HL-60 (cell line): ENCODE results near the gene XK.

ENCODE experiments used
- TF ChIP-seq, protein P1 (sequence below): IDR thresholded peaks from one replicate; pipeline ENCODE4 v1.5.1; 2011; ENCODE audit warnings: low read length, control low read depth, inconsistent platforms; ENCODE audit not compliant: insufficient read depth
- TF ChIP-seq, protein P2 (sequence below): IDR thresholded peaks from 2 replicates; pipeline ENCODE4 v1.6.1; 2012; ENCODE audit warnings: low read depth; ENCODE audit not compliant: insufficient replicate concordance

DNA sequence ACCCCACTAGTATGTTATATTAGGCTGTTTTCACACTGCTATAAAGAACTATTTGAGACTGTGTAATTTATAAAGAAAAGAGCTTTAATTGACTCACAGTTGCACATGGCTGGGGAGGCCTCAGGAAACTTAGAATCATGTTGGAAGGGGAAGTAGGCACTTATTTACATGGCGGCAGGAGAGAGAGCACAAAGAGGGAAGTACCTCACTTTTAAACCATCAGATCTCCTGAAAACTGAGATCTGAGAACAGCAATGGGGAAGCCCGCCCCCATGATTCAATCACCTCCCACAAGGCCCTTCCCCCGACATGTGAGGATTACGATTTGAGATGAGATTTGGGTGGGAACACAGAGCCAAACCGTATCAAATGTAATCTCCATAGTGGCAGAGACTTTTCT is 45.4 kb upstream of the XK start:
- TF ChIP-seq, protein P1, sequence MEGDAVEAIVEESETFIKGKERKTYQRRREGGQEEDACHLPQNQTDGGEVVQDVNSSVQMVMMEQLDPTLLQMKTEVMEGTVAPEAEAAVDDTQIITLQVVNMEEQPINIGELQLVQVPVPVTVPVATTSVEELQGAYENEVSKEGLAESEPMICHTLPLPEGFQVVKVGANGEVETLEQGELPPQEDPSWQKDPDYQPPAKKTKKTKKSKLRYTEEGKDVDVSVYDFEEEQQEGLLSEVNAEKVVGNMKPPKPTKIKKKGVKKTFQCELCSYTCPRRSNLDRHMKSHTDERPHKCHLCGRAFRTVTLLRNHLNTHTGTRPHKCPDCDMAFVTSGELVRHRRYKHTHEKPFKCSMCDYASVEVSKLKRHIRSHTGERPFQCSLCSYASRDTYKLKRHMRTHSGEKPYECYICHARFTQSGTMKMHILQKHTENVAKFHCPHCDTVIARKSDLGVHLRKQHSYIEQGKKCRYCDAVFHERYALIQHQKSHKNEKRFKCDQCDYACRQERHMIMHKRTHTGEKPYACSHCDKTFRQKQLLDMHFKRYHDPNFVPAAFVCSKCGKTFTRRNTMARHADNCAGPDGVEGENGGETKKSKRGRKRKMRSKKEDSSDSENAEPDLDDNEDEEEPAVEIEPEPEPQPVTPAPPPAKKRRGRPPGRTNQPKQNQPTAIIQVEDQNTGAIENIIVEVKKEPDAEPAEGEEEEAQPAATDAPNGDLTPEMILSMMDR, result no peak
- TF ChIP-seq, protein P2, sequence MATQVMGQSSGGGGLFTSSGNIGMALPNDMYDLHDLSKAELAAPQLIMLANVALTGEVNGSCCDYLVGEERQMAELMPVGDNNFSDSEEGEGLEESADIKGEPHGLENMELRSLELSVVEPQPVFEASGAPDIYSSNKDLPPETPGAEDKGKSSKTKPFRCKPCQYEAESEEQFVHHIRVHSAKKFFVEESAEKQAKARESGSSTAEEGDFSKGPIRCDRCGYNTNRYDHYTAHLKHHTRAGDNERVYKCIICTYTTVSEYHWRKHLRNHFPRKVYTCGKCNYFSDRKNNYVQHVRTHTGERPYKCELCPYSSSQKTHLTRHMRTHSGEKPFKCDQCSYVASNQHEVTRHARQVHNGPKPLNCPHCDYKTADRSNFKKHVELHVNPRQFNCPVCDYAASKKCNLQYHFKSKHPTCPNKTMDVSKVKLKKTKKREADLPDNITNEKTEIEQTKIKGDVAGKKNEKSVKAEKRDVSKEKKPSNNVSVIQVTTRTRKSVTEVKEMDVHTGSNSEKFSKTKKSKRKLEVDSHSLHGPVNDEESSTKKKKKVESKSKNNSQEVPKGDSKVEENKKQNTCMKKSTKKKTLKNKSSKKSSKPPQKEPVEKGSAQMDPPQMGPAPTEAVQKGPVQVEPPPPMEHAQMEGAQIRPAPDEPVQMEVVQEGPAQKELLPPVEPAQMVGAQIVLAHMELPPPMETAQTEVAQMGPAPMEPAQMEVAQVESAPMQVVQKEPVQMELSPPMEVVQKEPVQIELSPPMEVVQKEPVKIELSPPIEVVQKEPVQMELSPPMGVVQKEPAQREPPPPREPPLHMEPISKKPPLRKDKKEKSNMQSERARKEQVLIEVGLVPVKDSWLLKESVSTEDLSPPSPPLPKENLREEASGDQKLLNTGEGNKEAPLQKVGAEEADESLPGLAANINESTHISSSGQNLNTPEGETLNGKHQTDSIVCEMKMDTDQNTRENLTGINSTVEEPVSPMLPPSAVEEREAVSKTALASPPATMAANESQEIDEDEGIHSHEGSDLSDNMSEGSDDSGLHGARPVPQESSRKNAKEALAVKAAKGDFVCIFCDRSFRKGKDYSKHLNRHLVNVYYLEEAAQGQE, result no peak
